CD1c-positive myeloid dendritic cell (primary cell): Measurements from ENCODE around the gene AHRR.
"Not testable (repeated sequence)": the region's sequence is repeated elsewhere in the genome, so short reads cannot be mapped to it uniquely, and the experiment has no call there.

Experiments
- DNase-seq: peaks from one replicate; pipeline ENCODE4 v3.0.0-alpha.2; 2016; ENCODE audit errors: extremely low spot score

Gene AHRR

GRCh38 chr5:395921-396530 lies 74.5 kb downstream of the AHRR start:
- no peak for DNase-seq

DNA sequence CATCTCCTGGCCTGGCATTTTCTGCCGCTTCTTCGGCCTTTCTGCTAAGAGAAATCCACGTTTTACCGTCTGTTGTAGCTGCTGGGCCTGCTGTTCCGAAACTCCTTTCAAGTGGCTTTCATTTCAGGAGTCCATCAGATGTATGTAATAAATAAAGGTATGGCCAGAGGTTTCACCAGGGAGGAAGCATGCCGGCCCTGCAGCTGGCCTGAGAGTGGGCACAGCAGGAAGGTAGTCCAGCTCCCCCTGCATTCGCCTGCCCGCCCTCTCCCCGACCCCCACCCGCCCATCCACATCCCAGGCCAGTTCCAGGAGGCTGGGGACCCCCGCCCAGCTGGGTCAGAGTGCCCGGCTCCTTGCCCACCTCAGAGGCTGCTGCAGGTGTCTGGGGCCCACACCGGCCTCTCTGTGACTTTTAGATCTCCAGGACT lies 75.0 kb downstream of the AHRR start:
- no peak for DNase-seq

GRCh38 chr5:398141-398474 lies 76.6 kb downstream of the AHRR start:
- DNase-seq = not testable (repeated sequence)

DNA sequence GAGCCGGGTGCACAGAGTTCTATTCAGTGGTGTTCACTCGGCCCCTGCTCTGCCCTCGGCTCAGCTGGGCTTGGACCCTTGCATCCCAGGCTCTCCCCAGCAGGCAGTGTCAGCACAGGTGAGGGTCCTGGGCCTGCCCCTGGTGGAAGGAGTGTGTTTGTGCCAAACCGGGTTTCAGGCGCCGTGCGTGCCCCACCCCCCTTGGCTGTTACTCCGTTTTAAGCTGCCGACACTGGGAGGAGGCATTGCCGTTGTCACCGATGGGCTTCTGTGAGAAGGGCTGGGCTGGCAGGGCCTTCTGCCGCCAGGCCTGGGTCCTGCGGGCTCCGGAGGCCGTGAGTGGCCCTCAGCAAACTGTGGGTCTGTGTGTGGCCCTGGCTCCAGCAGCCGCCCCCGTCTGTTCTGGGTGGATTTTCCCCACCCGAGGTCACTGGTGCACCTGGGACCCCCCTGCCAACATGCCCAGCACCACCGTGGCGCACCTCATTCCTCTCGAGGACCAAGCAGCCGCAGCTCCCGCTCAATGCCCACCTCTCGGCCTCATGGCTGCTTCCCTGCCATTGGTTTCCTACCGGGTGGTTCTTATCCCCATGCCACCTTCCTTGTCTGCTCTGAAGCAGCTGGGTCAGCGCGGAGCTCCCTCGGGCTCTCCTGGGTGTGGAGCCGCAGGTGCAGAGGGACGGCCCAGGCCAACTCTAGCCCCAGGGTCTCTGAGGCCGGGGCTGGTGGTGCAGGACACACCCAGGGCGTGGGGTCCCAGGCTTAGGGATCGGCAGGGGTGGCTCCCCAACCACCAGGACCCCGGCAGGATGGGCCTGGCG lies 77.2 kb downstream of the AHRR start:
- DNase-seq = no peak

GRCh38 chr5:399296-400281 lies 78.1 kb downstream of the AHRR start:
- DNase-seq = peak; percentile 98

DNA sequence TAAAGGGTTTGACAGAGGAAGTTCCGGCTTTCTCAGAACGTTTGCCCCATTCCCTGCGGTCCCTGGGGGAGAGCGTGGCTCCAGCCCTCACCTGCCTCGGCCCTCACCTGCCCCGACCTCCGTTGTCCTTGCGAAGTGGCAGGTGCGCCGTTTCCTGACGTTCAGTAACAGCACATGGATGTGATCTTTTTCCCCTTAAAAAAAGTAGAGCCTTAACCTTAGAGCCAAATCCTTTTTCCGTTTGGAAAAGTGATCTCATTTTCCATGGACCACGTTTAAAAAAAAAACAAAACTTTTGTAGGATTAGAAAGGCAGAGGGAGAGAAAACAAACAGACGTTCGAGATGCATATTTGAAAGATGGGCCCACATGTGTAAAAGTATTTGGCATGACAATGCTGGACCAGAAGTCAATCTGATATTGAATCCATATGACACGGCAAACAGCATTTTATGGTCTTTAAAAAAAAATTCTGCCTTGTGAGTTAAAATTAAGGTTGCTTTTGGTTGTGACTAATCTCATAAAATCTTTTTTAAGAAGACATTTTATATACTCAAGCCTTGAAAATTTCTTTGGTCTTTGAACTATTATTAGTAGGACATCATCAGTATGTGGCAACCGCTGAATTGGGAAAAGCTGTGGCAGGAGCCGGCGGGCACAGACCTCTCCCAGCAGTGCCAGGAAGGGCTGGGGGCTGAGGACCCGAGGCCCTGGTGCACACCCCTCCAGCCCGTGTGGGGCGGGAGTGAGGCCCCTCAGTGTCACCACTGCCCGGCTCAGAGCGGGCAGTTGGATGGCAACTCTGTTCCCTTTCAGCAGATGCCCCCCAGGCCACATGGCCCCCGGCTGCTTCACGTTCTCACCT lies 79.0 kb downstream of the AHRR start:
- no peak for DNase-seq

GRCh38 chr5:401146-402034 lies 79.9 kb downstream of the AHRR start:
- no peak for DNase-seq

- DNase-seq = not testable (repeated sequence)
Measured at GRCh38 chr5:402219-402614, 80.7 kb downstream of the AHRR start.

DNA sequence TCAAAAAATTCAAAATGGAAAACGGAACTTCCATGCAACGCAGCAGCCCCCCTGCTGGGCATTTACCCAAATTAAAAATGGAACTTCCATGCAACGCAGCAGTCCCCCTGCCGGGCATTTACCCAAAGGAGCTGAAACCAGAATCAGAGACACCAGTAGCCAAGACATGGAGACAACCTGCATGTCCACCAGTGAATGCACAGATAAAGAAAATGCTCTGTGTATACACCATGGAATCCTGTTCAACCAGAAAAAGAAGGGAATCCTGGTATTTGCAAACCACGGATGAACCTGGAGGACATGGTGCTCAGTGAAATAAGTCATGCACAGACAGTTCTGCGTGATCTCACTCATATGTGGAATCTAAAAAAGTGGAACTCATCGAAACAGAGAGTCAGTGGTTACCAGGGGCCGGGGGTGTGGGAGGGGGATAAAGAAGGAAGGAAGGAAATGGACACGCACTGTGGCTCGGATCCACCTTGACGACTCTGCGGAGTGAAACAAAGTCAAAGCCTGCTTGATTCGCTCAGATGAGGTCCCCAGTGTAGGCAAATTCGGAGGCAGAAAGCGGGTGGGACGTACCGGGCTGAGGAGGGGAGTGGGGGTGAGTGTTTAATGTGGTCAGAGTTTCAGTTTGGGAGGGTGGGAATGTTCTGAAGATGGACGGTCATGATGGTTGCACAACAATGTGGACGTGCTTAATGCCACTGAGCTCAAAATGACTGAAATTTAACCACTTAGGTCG lies 81.3 kb downstream of the AHRR start:
- DNase-seq = peak; percentile 89

DNA sequence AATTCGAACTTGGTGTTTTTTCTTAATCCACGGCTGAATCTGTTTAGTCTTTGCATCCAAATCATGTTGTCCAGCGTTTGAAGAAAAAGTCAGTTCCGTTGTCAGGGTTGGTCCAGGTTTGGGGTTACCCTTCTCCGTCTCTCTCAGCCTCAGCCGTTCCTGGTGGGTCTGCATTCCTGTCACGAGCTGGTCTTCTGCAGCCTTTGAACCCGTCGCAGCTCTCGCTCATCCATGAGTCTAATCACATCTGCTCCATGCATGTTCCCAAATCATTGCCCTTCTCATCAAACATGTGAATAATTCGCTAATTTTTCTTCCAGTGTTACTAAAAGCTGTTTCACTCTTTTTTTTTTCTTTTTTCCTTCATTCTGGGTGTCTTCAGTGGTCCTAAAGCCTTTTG lies 82.5 kb downstream of the AHRR start:
- no peak for DNase-seq

- DNase-seq = no peak
Measured at GRCh38 chr5:404666-405241, 83.2 kb downstream of the AHRR start.

DNA sequence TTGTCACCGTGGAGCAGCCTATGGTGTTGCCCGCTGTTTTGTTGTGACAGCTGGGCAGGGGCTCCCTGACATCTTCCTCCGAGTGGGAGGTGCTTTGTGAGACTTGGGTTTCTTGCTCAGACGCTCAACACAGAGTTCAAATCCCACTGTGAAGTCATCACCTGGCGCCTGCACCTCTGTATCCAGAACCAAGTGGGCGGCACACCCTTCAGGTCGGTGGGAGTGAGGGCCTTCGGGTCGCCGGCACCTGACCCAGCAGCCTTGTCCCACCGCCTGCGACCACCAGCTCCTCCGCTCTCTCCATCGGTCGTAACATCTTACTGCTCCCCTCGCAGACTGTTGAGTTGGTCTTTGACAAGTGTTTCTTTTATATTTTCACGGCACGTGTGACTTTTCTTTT lies 83.9 kb downstream of the AHRR start:
- DNase-seq = no peak

GRCh38 chr5:406041-406440 lies 84.5 kb downstream of the AHRR start:
- no peak for DNase-seq

DNA sequence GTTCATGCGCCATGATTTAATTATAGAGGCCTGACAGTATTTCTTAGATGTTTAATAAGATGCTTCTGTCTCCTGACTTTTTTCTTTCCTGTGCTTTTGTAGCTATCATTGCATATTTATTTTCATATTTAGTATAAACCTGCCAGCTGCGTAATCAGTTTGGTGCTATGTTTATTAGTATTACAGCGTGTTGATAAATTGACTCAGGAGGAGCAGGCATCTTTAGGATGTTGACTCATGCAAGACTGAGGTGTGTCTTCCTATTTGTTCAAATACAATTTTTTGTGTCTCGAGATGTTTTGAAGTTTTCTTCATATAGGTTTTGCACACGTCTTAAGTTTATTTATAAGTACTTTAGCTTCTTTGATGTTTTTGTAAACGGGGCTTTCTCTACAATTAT lies 85.5 kb downstream of the AHRR start:
- DNase-seq = no peak

DNA sequence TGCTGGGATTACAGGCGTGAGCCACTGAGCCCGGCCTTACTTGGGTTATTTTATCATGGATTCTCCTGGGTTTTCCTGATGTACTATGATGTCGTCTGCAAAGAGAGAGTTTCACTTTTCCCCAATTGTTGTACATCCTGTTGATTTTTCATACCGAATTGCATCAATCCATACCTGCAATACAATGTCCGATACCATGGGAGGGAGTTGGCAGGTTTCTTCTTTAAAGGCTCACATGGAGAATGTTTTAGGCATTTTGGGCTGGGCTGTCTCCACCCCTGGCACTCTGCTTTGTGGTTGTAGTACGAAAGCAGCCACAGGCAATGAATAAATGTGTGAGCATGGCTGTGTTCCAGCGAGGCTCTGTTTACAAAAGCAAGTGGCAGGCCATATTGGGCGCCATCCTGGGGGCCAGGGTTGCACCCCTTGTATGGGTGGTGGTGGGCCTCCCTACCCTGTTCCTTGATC lies 86.3 kb downstream of the AHRR start:
- no peak for DNase-seq

DNA sequence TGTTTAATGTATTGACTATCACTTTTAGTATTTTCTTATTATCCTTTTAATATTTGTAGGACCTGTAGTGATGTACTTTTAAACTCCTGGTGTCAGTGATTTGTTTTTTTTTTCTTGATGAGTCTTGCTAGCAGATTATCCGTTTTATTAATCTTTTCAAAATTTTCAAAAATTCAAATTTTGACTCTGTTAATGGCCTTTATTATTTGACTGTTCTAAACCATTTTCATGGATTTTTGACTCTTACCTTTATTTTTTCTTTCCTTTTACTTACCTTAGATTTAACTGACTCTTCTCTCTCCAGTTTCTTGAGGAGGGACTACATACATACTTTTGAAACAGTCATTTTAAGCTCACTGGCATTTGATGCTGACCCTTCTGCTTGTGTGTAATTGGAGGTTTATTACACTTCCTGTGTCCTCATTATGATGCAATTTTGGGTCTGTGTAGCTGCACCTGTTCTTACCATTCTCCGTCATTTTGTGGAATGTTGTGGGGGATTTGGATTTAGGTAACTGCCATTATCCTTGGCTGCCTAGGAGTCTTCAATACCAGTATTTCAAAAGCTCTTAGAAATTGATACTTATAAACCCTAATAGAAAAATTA lies 89.5 kb downstream of the AHRR start:
- no peak for DNase-seq

GRCh38 chr5:411728-412127 lies 90.2 kb downstream of the AHRR start:
- no peak for DNase-seq

GRCh38 chr5:414991-415927 lies 93.7 kb downstream of the AHRR start:
- DNase-seq = peak; percentile 61
